Vagina (tissue), 2 donors: Measurements from ENCODE around the gene HOXB4.

Source experiments
- CTCF ChIP-seq, 3 experiments: fragments of 450-650 bp in 2 of 3; fragments of 200-600 bp in 1 of 3; sonication (generic) in 1 of 3; IDR thresholded peaks; one replicate each; pipeline ENCODE4 v1.5.1; 2017 to 2019; ENCODE audit warnings: antibody characterized with exemption in 3 of 3, mild to moderate bottlenecking in 2 of 3, moderate library complexity in 2 of 3
- POLR2A ChIP-seq, 2 donors: fragments of 450-650 bp; IDR thresholded peaks; one replicate each; pipeline ENCODE4 v1.6.1; 2017; ENCODE audit warnings: antibody characterized with exemption in 2 of 2, mild to moderate bottlenecking in 2 of 2, moderate library complexity in 2 of 2

- TF ChIP-seq CTCF (IDR thresholded peaks at IDR 0.05) = no peak
- TF ChIP-seq POLR2A (IDR thresholded peaks at IDR 0.05) = no peak
Observed at GRCh38 chr17:48600244-48601098, 22.3 kb upstream of the HOXB4 start.
